ENCODE data around the gene SLC5A10. TPM values are rescaled to one million over a fixed set of nuclear protein-coding genes. Genes with fewer than 3 reads are reported as not detected.

SLC5A10 gene
- not detected in 2 replicates for total RNA-seq

DNA sequence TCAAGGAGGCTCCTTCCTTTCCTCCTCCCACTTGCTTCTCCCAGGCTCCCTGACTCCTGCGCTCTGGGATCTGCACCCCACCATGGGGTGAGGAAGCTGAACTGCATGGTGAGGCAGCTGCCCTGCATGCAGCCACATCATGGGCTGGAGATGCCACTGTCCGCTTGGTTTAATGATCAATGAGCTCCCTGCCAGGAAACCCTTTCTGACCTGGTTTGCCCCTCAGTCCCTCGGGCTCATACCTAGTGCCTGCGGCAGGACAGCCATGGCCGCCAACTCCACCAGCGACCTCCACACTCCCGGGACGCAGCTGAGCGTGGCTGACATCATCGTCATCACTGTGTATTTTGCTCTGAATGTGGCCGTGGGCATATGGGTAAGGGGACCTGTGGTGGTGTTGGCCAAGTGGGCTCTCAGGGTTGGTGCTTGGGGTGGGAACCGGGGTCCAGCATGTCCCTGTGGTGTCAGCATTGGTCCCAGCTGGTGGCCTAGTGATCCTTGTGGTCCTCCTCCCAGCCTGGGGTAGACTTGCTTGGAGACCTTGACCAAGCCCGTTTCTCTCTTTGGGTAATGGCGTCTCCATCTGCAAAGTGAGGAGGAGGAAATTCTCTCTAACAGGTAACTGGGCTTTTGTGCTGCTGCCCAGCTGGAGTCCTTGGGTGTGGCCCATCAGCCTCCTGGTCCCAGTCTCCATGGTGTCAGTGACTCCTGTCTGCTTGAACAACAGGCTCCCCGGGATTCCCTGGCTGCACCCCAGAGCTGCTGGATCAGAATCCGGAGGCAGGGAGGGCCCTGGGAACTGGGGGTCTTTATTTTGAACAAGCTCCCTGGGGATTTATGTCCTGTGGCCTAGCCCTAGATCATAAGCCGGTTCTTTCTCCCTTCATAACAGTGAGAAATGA, at the start of gene SLC5A10:
SLC5A10 (plus strand) TSS at position 225 of the 902 bp plus-strand sequence; CDS start at position 266, 41 bp downstream.
- TF ChIP-seq, protein P1, sequence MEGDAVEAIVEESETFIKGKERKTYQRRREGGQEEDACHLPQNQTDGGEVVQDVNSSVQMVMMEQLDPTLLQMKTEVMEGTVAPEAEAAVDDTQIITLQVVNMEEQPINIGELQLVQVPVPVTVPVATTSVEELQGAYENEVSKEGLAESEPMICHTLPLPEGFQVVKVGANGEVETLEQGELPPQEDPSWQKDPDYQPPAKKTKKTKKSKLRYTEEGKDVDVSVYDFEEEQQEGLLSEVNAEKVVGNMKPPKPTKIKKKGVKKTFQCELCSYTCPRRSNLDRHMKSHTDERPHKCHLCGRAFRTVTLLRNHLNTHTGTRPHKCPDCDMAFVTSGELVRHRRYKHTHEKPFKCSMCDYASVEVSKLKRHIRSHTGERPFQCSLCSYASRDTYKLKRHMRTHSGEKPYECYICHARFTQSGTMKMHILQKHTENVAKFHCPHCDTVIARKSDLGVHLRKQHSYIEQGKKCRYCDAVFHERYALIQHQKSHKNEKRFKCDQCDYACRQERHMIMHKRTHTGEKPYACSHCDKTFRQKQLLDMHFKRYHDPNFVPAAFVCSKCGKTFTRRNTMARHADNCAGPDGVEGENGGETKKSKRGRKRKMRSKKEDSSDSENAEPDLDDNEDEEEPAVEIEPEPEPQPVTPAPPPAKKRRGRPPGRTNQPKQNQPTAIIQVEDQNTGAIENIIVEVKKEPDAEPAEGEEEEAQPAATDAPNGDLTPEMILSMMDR (IDR thresholded peaks at IDR 0.05; ENCODE audit: insufficient read depth, low read depth, low read length), result peak; percentile 39
- H3K4me3 ChIP-seq (ENCODE audit: low read depth, low read length), result no peak within 1 kb of the TSS
- no peak for DNase-seq (ENCODE audit: low read depth)

DNA sequence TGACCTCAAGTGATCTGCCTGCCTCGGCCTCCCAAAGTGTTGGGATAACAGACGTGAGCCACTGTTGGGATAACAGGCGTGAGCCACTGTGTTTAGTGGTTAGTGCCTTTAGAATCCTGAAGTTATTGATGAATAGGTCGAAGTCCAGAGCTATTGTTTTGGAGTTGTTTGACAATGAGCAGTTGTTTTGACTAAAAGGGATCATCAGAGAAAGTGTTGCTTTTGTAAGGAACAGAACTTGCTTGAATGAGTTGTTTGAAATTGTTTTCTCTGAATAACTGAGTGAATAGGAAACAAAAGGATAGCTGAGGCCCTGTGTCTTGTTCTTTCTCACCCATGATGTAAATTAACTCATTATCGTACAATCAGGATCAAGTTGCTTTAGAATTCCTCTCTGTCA, 47.5 kb upstream of the SLC5A10 start:
- TF ChIP-seq, protein P1 (IDR thresholded peaks at IDR 0.05; ENCODE audit: insufficient read depth, low read depth, low read length), result no peak
- no peak for DNase-seq (ENCODE audit: low read depth)
- no peak overlapping the region for H3K4me3 ChIP-seq (ENCODE audit: low read depth, low read length)

DNA sequence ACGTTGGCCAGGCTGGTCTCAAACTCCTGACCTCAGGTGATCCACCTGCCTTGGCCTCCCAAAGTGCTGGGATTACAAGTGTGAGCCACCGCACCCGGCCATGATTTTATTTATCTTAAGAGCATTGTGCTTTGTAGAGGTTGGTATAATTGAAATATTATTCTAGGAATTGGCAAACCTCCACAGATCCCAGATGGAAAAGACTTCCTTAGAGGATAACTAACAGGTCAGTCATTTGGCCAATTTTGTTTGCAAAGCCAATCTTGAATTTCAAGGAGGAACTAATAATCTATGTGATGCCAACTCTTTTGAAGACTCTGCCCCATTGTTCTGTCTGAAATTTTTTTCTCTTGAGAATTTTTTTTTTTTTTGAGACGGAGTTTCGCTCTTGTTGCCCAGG, 46.7 kb upstream of the SLC5A10 start:
- TF ChIP-seq, protein P1 (IDR thresholded peaks at IDR 0.05; ENCODE audit: insufficient read depth, low read depth, low read length), result no peak
- H3K4me3 ChIP-seq (ENCODE audit: low read depth, low read length), result no peak overlapping the region
- no peak for DNase-seq (ENCODE audit: low read depth)

DNA sequence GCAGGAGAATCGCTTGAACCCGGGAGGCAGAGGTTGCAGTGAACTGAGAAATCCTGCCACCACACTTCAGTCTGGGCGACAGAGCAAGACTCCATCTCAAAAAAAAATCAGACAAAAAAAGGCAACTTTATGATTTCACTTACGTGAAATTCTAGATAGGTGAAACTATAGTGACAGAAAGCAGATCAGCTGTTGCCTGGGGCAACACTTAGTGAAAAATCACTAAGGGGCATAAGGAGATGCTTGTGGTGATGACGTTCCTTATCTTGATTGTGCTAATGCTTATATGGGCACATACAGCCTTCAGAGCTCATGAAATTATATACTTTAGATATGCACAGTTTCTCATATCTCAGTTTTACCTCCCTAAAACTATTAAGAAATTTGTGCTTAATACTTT, 41.6 kb upstream of the SLC5A10 start:
- no peak overlapping the region for H3K4me3 ChIP-seq (ENCODE audit: low read depth, low read length)
- DNase-seq (ENCODE audit: low read depth), result no peak
- TF ChIP-seq, protein P1 (IDR thresholded peaks at IDR 0.05; ENCODE audit: insufficient read depth, low read depth, low read length), result no peak

DNA sequence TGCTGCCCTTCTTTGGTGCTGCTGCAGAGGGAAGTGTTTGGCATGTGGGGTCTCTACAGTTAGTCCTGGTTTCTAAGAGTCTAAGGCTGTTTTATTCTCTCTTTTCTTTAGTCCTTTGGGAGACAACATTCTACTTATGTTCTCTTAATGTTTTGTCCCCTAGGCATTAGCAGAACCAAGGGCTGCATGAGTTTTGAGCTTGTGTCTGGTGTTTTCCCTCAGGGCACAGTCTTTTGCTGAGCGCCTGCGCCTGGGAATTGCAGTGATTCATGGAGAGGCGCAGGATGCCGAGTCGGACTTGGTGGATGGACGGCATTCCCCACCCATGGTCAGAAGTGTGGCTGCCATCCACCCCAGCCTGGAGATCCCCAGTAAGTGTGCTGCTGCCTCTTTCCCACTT, 41.1 kb upstream of the SLC5A10 start:
- TF ChIP-seq, protein P1 (IDR thresholded peaks at IDR 0.05; ENCODE audit: insufficient read depth, low read depth, low read length), result no peak
- no peak overlapping the region for H3K4me3 ChIP-seq (ENCODE audit: low read depth, low read length)
- no peak for DNase-seq (ENCODE audit: low read depth)

DNA sequence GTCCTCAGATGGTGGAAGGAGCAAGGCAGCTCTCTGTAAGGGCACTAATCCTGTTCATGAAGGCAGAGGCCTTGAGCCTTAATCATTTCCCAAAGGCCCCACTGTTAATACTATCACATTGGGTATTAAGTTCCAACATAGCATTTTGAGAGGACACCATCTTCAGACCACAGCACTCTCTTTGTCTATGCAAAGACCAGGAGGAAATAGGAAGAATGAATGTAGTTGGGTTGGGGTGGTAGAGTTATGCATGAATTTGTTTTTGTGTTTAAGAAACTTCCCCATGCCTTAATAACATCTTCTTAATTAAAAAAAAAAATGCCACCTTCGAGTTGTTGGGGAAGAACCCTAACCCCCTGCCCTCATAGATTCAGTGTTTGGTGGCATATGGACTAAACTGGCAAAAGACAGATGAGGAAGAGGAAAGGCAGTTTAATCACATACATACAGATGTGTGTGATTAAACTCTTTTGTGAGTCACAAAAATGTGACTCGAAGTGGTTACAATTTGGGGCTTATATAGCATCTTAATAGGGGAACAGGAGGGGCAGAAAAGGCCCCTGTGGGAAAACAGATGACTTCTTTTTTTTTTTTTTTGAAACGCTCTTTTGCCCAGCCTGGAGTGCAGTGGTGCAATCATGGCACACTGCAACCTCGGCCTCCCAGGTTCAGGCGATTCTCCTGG, 35.0 kb upstream of the SLC5A10 start:
- H3K4me3 ChIP-seq (ENCODE audit: low read depth, low read length), result no peak overlapping the region
- DNase-seq (ENCODE audit: low read depth), result no peak
- TF ChIP-seq, protein P1 (IDR thresholded peaks at IDR 0.05; ENCODE audit: insufficient read depth, low read depth, low read length), result no peak

Measured in fibroblast of villous mesenchyme (primary cell).